Endothelial cell (in vitro differentiated cells): Measurements from ENCODE around the gene ATG101. TPM values are rescaled to one million over a fixed set of nuclear protein-coding genes. Genes with fewer than 3 reads are reported as not detected.

Source experiments
- DNase-seq: peaks from one replicate; pipeline ENCODE4 v3.0.0; 2021; ENCODE audit warnings: low spot score
- H3K27ac Mint-ChIP-seq: one replicate; pipeline ENCODE4 v1.8.0; 2021; ENCODE audit warnings: mixed read lengths, inconsistent platforms; ENCODE audit not compliant: unreplicated experiment
- H3K27me3 Mint-ChIP-seq: one replicate; pipeline ENCODE4 v1.8.0; 2021; ENCODE audit warnings: mild to moderate bottlenecking, moderate library complexity, mixed read lengths, inconsistent platforms; ENCODE audit not compliant: unreplicated experiment
- H3K36me3 Mint-ChIP-seq: one replicate; pipeline ENCODE4 v1.8.0; 2021; ENCODE audit warnings: mild to moderate bottlenecking, low read depth, mixed read lengths, inconsistent platforms; ENCODE audit not compliant: unreplicated experiment
- H3K4me1 Mint-ChIP-seq: one replicate; pipeline ENCODE4 v1.8.0; 2021; ENCODE audit warnings: mild to moderate bottlenecking, mixed read lengths, inconsistent platforms; ENCODE audit not compliant: unreplicated experiment
- H3K4me3 Mint-ChIP-seq: one replicate; pipeline ENCODE4 v1.8.0; 2021; ENCODE audit warnings: mild to moderate bottlenecking, mixed read lengths, inconsistent platforms; ENCODE audit not compliant: unreplicated experiment
- H3K9me3 Mint-ChIP-seq: one replicate; pipeline ENCODE4 v1.8.0; 2021; ENCODE audit warnings: mixed read lengths, inconsistent platforms; ENCODE audit not compliant: unreplicated experiment
- total RNA-seq: library from RNA; stranded (reverse); fragmentation: NEBNext Ultra II Directional; extraction: Animal tissue kit (Norgen Biotek cat#: 25700); gene quantifications from one replicate; pipeline ENCODE4 v1.2.1, GENCODE V29; 2021; ENCODE audit not compliant: unreplicated experiment
- TF ChIP-seq, protein P1 (sequence below): fragments of 200-600 bp; sonication (generic); IDR thresholded peaks from one replicate; pipeline ENCODE4 v1.5.0; 2021; ENCODE audit warnings: antibody characterized with exemption; ENCODE audit not compliant: unreplicated experiment

ATG101 gene
- total RNA-seq, 1 donor from 2014 or later, result 30.6 TPM

- H3K9me3 Mint-ChIP-seq, result no peaks in the 10 kb centered on the region
- H3K4me1 Mint-ChIP-seq, result peaks cover 20% of the 10 kb centered on the region
- H3K27me3 Mint-ChIP-seq, result peaks cover 19% of the 10 kb centered on the region
- no peaks in the 10 kb centered on the region for H3K36me3 Mint-ChIP-seq
- peak overlapping the region; percentile 77 for H3K4me3 Mint-ChIP-seq
- peak overlapping the region; percentile 55 for H3K27ac Mint-ChIP-seq
- TF ChIP-seq, protein P1, sequence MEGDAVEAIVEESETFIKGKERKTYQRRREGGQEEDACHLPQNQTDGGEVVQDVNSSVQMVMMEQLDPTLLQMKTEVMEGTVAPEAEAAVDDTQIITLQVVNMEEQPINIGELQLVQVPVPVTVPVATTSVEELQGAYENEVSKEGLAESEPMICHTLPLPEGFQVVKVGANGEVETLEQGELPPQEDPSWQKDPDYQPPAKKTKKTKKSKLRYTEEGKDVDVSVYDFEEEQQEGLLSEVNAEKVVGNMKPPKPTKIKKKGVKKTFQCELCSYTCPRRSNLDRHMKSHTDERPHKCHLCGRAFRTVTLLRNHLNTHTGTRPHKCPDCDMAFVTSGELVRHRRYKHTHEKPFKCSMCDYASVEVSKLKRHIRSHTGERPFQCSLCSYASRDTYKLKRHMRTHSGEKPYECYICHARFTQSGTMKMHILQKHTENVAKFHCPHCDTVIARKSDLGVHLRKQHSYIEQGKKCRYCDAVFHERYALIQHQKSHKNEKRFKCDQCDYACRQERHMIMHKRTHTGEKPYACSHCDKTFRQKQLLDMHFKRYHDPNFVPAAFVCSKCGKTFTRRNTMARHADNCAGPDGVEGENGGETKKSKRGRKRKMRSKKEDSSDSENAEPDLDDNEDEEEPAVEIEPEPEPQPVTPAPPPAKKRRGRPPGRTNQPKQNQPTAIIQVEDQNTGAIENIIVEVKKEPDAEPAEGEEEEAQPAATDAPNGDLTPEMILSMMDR, result no peak
- DNase-seq, result no peak
These were observed 37.4 kb upstream of the ATG101 start for GRCh38 chr12:52032446-52032803.

DNA sequence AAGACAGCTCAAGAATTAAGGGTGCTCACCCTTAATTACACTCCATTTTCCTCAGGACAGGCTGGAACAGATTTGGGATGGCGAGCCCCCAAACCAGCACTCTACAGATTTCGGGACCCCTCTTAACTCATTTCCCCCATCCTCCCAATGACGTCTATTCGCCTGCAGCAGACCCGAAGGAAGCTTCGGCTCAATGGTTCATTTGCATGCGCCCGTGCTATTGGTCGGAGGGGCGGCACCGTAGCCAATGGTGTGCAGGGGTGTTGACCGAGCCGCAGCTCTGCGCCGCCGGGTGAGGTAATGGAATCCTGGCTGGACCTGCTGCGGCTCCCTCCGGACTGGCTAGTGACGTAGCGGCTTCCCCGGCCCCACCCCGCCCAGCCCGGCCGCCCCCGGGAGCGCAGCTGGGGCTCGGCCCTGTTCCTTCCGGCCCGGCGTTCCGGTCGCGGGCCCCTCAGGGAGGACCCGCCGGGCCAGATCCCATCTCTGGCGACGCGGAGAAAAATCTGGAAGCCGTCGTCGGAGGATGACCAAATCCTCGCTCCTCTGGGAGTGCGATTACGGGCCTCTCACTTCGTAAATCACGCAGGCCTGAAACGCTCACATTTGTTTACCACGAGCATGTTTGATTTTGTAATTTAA lies 36.9 kb upstream of the ATG101 start:
- H3K27ac Mint-ChIP-seq, result peak overlapping the region; percentile 72
- TF ChIP-seq, protein P1, result no peak
- H3K9me3 Mint-ChIP-seq, result no peaks in the 10 kb centered on the region
- H3K36me3 Mint-ChIP-seq, result no peaks in the 10 kb centered on the region
- H3K4me1 Mint-ChIP-seq, result peaks cover 20% of the 10 kb centered on the region
- DNase-seq, result peak; percentile 94
- H3K27me3 Mint-ChIP-seq, result peaks cover 21% of the 10 kb centered on the region
- H3K4me3 Mint-ChIP-seq, result peak overlapping the region; percentile 77

DNA sequence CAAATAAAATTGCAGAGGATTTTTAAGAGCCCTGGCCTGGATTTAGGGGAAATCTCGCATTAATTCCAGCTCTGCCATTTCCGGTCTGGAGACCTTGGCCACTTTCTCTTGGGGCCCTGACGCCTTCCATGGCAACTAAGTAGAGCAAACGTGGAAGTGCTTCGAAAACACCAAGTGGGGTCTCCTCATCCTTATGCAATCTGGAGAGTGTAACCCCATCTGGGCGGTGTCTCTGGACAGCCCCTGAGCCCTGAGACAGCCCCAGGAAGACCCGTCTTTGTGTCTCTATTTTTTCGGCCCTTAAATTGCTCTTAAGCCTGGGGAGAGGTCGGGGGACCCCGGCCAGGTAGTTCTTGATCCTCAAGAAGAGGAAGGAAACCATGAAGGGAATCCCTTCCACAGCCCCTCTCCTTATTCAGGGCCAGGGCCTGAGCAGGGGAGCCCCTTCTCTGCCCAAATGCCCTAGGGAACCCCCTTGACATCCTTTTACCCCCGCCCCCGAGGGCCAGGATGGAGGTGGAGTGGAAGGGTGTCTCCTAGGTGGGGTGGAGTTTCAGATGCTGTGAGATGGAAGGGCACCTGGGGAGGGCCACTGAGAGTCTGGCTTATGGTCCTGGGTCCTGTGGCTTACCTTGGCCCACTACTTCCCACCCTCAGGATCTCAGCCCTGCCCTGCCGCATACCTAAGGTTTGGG lies 36.2 kb upstream of the ATG101 start:
- peaks cover 24% of the 10 kb centered on the region for H3K4me1 Mint-ChIP-seq
- H3K4me3 Mint-ChIP-seq, result peak overlapping the region; percentile 72
- no peaks in the 10 kb centered on the region for H3K9me3 Mint-ChIP-seq
- peaks cover 24% of the 10 kb centered on the region for H3K27me3 Mint-ChIP-seq
- no peak for DNase-seq
- TF ChIP-seq, protein P1, result no peak
- no peaks in the 10 kb centered on the region for H3K36me3 Mint-ChIP-seq
- H3K27ac Mint-ChIP-seq, result peak overlapping the region; percentile 72

DNA sequence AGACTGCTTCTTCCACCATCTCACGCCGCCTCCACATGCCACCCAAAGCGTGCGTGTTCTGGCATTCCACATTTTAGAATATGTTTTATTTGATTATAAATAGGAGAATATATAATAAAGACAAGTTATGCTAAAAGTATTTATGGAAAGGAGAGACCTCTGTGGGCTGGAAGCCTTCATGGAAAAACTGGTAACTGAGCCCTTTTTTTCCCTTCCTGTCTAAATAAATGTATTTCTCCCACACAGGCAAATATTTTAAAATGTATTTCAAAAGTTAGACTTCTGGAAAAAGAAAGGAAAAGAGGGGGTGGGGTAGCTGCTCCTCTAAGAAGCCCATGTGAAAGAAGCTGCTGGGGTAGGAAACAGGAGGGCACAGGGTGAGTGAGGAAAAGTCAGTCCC lies 34.6 kb upstream of the ATG101 start:
- H3K9me3 Mint-ChIP-seq, result no peaks in the 10 kb centered on the region
- H3K4me1 Mint-ChIP-seq, result peaks cover 24% of the 10 kb centered on the region

More for the DNA sequence above, 34.6 kb upstream of the ATG101 start:
- Mint-ChIP-seq H3K27me3 (peaks cover 32% of the 10 kb centered on the region), H3K27ac (peak overlapping the region; percentile 36), H3K36me3 (no peaks in the 10 kb centered on the region), H3K4me3 (no peak overlapping the region)
- no peak for DNase-seq
- TF ChIP-seq, protein P1, result no peak
